SK-N-SH (cell line): Measurements from ENCODE around the gene FCHSD2. TPM values are rescaled to one million over a fixed set of nuclear protein-coding genes. Genes with fewer than 3 reads are reported as not detected.

ENCODE experiments used
- CTCF ChIA-PET: fragments of 300-600, 350-600 bp; formaldehyde crosslinking; extraction: SDS; loops from one replicate; lab custom pipeline; 2021; lab: Yijun Ruan, JAX
- POLR2A ChIA-PET: fragments of 350-600 bp; sonication (Branson Sonifier 250); formaldehyde crosslinking; extraction: SDS; loops from one replicate; lab custom pipeline; 2020; ENCODE audit warnings: antibody characterized with exemption, inconsistent platforms; lab: Yijun Ruan, JAX
- DNase-seq: peaks from one replicate; pipeline ENCODE4 v3.0.0; 2012
- H2AFZ ChIP-seq: fragments of 200-600 bp; sonication (generic); 2 replicates; pipeline ENCODE4 v1.8.1; 2016; ENCODE audit warnings: antibody characterized with exemption, mild to moderate bottlenecking, low read depth
- H3F3A ChIP-seq: fragments of 200-600 bp; sonication (generic); replicated peaks from 2 replicates; pipeline ENCODE3; 2016; ENCODE audit warnings: antibody characterized with exemption, mild to moderate bottlenecking; ENCODE audit not compliant: insufficient read depth
- H3K27ac ChIP-seq, 2 experiments: fragments of 200-500 bp in 1 of 2; fragments of 200-600 bp in 1 of 2; sonication (Bioruptor generic) in 1 of 2; sonication (generic), shearing (Covaris generic) in 1 of 2; 2 replicates each; pipeline versions ENCODE4 v1.5.1 to v1.6.1; 2014 to 2016; ENCODE audit warnings: low read depth in 2 of 2, inconsistent platforms in 1 of 2, low read length in 1 of 2, mild to moderate bottlenecking in 1 of 2, mixed read lengths in 1 of 2
- H3K27me3 ChIP-seq: fragments of 200-600 bp; sonication (generic), shearing (Covaris generic); 2 replicates; pipeline ENCODE4 v1.6.1; 2016; ENCODE audit warnings: mixed run types; ENCODE audit not compliant: insufficient read depth
- H3K36me3 ChIP-seq, 2 experiments: fragments of 200-500 bp in 1 of 2; fragments of 200-600 bp in 1 of 2; sonication (Bioruptor generic) in 1 of 2; sonication (generic) in 1 of 2; replicated peaks in 1 of 2; 2 replicates each; pipeline versions ENCODE3 to v1.5.1; 2014 to 2016; ENCODE audit warnings: low read length in 1 of 2, mild to moderate bottlenecking in 1 of 2; ENCODE audit not compliant: insufficient read depth in 2 of 2, control insufficient read depth in 1 of 2
- H3K4me1 ChIP-seq, 2 experiments: fragments of 200-500 bp in 1 of 2; fragments of 200-600 bp in 1 of 2; sonication (Bioruptor generic) in 1 of 2; sonication (generic), shearing (Covaris generic) in 1 of 2; 2 replicates each; pipeline versions ENCODE4 v1.5.1 to v1.6.1; 2014 to 2016; ENCODE audit warnings: low read depth in 1 of 2, low read length in 1 of 2, mixed run types in 1 of 2; ENCODE audit not compliant: insufficient read depth in 2 of 2, control insufficient read depth in 1 of 2
- H3K4me2 ChIP-seq: fragments of 200-600 bp; sonication (generic), shearing (Covaris generic); 2 replicates; pipeline ENCODE4 v1.6.1; 2017; ENCODE audit warnings: mixed run types
- H3K4me3 ChIP-seq, 2 experiments: fragments of 200-500 bp in 1 of 2; fragments of 200-600 bp in 1 of 2; sonication (Bioruptor generic) in 1 of 2; sonication (generic), shearing (Covaris generic) in 1 of 2; 2 replicates each; pipeline versions ENCODE4 v1.5.1 to v1.8.1; 2014 to 2016; ENCODE audit warnings: low read depth in 2 of 2, inconsistent platforms in 1 of 2, low read length in 1 of 2, mild to moderate bottlenecking in 1 of 2, mixed read lengths in 1 of 2, moderate library complexity in 1 of 2
- H3K79me2 ChIP-seq: fragments of 200-600 bp; sonication (generic); 2 replicates; pipeline ENCODE4 v1.8.1; 2017; ENCODE audit warnings: mild to moderate bottlenecking; ENCODE audit not compliant: insufficient read depth
- H3K9ac ChIP-seq: fragments of 200-600 bp; sonication (generic); 2 replicates; pipeline ENCODE4 v1.6.1; 2017; ENCODE audit warnings: mixed run types
- H3K9me2 ChIP-seq: fragments of 200-600 bp; sonication (generic); 2 replicates; pipeline ENCODE4 v1.6.1; 2017; ENCODE audit warnings: mixed run types
- H3K9me3 ChIP-seq: fragments of 200-600 bp; sonication (generic); 2 replicates; pipeline ENCODE4 v1.6.1; 2017; ENCODE audit warnings: mixed run types, mild to moderate bottlenecking, moderate library complexity
- H4K20me1 ChIP-seq: fragments of 200-600 bp; sonication (generic); 2 replicates; pipeline ENCODE4 v1.6.1; 2017; ENCODE audit warnings: mild to moderate bottlenecking, mixed run types; ENCODE audit not compliant: insufficient read depth
- CHD2 ChIP-seq: fragments of 150-350 bp; IDR thresholded peaks from 2 replicates; pipeline ENCODE4 v1.6.1; 2018; ENCODE audit warnings: low read length; ENCODE audit not compliant: partially characterized antibody
- CTCF ChIP-seq: fragments of 200-600 bp; sonication (generic); IDR thresholded peaks from 2 replicates; pipeline ENCODE4 v1.6.1; 2017; ENCODE audit warnings: antibody characterized with exemption, mild to moderate bottlenecking, moderate library complexity
- ELF1 ChIP-seq: IDR thresholded peaks from 2 replicates; pipeline ENCODE4 v1.4.0; 2012
- EP300 ChIP-seq, 2 experiments: IDR thresholded peaks; 2 replicates each; pipeline versions ENCODE4 v1.4.0 to v1.6.1; 2012; ENCODE audit warnings: borderline replicate concordance in 1 of 2, low read depth in 1 of 2, low read length in 1 of 2
- EZH2phosphoT487 ChIP-seq: fragments of 200-600 bp; sonication (generic); IDR thresholded peaks from 2 replicates; pipeline ENCODE4 v1.6.1; 2017; ENCODE audit warnings: low read depth, mixed run types, mild to moderate bottlenecking, antibody characterized with exemption, moderate library complexity, borderline replicate concordance
- FOXJ3 ChIP-seq: sonication (generic); formaldehyde crosslinking; IDR thresholded peaks from 2 replicates; pipeline ENCODE4 v1.5.1; 2020; ENCODE audit warnings: mild to moderate bottlenecking, missing genetic modification reagents
- JUND ChIP-seq: IDR thresholded peaks from 2 replicates; pipeline ENCODE4 v1.4.0; 2012
- MEF2A ChIP-seq: IDR thresholded peaks from 2 replicates; pipeline ENCODE4 v1.4.0; 2012; ENCODE audit warnings: low read depth, borderline replicate concordance
- NFIC ChIP-seq: IDR thresholded peaks from 2 replicates; pipeline ENCODE4 v1.4.0; 2012; ENCODE audit warnings: borderline replicate concordance
- RAD21 ChIP-seq: IDR thresholded peaks from 2 replicates; pipeline ENCODE4 v1.6.1; 2012; ENCODE audit warnings: mild to moderate bottlenecking, low read length
- RCOR1 ChIP-seq: fragments of 150-350 bp; IDR thresholded peaks from 2 replicates; pipeline ENCODE4 v1.6.1; 2017; ENCODE audit warnings: antibody characterized with exemption, low read length
- REST ChIP-seq: IDR thresholded peaks from 2 replicates; pipeline ENCODE4 v1.6.1; 2012; ENCODE audit warnings: mild to moderate bottlenecking, low read depth, low read length, moderate library complexity
- RFX5 ChIP-seq: IDR thresholded peaks from 2 replicates; pipeline ENCODE4 v1.6.1; 2012; ENCODE audit warnings: mild to moderate bottlenecking, improper control_type of control experiment, low read length
- RXRA ChIP-seq: IDR thresholded peaks from 2 replicates; pipeline ENCODE4 v1.4.0; 2012; ENCODE audit warnings: low read depth, mild to moderate bottlenecking, borderline replicate concordance
- SIN3A ChIP-seq: IDR thresholded peaks from 2 replicates; pipeline ENCODE4 v1.6.1; 2012; ENCODE audit warnings: low read depth, mild to moderate bottlenecking, low read length, moderate library complexity, borderline replicate concordance
- SMC3 ChIP-seq: IDR thresholded peaks from 2 replicates; pipeline ENCODE4 v1.6.1; 2012; ENCODE audit warnings: low read depth, low read length, improper control_type of control experiment
- TAF1 ChIP-seq: IDR thresholded peaks from 2 replicates; pipeline ENCODE4 v1.6.1; 2012; ENCODE audit warnings: low read depth, mild to moderate bottlenecking, low read length, moderate library complexity, borderline replicate concordance
- TCF12 ChIP-seq: IDR thresholded peaks from 2 replicates; pipeline ENCODE4 v1.4.0; 2012
- TEAD4 ChIP-seq: IDR thresholded peaks from 2 replicates; pipeline ENCODE4 v1.4.0; 2012; ENCODE audit warnings: mild to moderate bottlenecking, borderline replicate concordance; ENCODE audit not compliant: insufficient read depth
- USF1 ChIP-seq: IDR thresholded peaks from 2 replicates; pipeline ENCODE4 v1.4.0; 2012; ENCODE audit warnings: low read depth, borderline replicate concordance
- USF2 ChIP-seq: fragments of 150-350 bp; IDR thresholded peaks from 2 replicates; pipeline ENCODE4 v1.6.1; 2017; ENCODE audit warnings: antibody characterized with exemption, low read length, low read depth, borderline replicate concordance
- YY1 ChIP-seq: IDR thresholded peaks from 2 replicates; pipeline ENCODE4 v1.4.0; 2012; ENCODE audit warnings: low read depth, mild to moderate bottlenecking
- ZBTB33 ChIP-seq: IDR thresholded peaks from 2 replicates; pipeline ENCODE4 v1.4.0; 2012; ENCODE audit warnings: low read depth, borderline replicate concordance
- WGBS: methylation state at CpG from one replicate; pipeline ENCODE4 v1.1.6; 2017; ENCODE audit warnings: low lambda C conversion rate; 5-methylcytosine and 5-hydroxymethylcytosine counted together
- polyA plus RNA-seq, 3 experiments: library from polyadenylated mRNA; depleted of rRNA; stranded (reverse); fragments of >200 nt; gene quantifications; 2 replicates each; pipeline ENCODE4 v1.2.3, GENCODE V29; 2012

Gene FCHSD2
- polyA plus RNA-seq, 1 of the 3 experiments (the other 2 are of a cell fraction), result 10.4 TPM

GRCh38 chr11:72814286-72815109, 327.6 kb downstream of the FCHSD2 start, which contains the start of gene ATG16L2:
ATG16L2 (plus strand) TSS chr11:72814411; CDS start chr11:72814446, 35 bp downstream.
- H3K4me3 ChIP-seq, result peak within 1 kb of the TSS; percentile 83 to 92
- H2AFZ ChIP-seq, result peak within 1 kb of the TSS; percentile 89
- H3K27ac ChIP-seq, result peak within 1 kb of the TSS; percentile 91 to 96
- 0% methylated on average over 39 of the region's 75 CpGs for WGBS
- H3K9me3 ChIP-seq, result no peaks in the 10 kb centered on the region
- peak within 1 kb of the TSS; percentile 97 for H3K4me2 ChIP-seq
- no peaks in the 10 kb centered on the region for H4K20me1 ChIP-seq
- H3K79me2 ChIP-seq, result peaks cover 25% of the 10 kb centered on the region; the same call in 1 of the 2 replicates
- peak; percentile 98 for DNase-seq
- H3K27me3 ChIP-seq, result no peaks in the 10 kb centered on the region
- H3K4me1 ChIP-seq, result peaks cover 8 to 33% of the 10 kb centered on the region in 2 experiments; a peak in 2 of 4 replicates
- ChIA-PET CTCF (interaction anchor here (1.0 to 5.4 kb wide), 6 partner anchors 17 to 428 kb away, joined by 3 to 33 read pairs (median 7); no protein-coding TSS in a partner anchor), POLR2A (no interaction called here)
- no peaks in the 10 kb centered on the region for H3F3A ChIP-seq
- H3K9me2 ChIP-seq, result no peaks in the 10 kb centered on the region
- no peaks in the 10 kb centered on the region for H3K36me3 ChIP-seq
- peak within 1 kb of the TSS; percentile 97 for H3K9ac ChIP-seq
- TF ChIP-seq EZH2phosphoT487 (no peak), RAD21 (no peak), FOXJ3 (no peak), NFIC (no peak), JUND (no peak), MEF2A (no peak), TEAD4 (no peak), USF2 (no peak), CHD2 (peak; percentile 65), ELF1 (no peak), TCF12 (no peak), SMC3 (no peak), RXRA (no peak), YY1 (peak; percentile 74; the same call in 1 of the 2 replicates), SIN3A (peak; percentile 38; the same call in 1 of the 2 replicates), TAF1 (peak; percentile 23; the same call in 1 of the 2 replicates), REST (no peak), ZBTB33 (no peak), RCOR1 (no peak), USF1 (no peak), CTCF (peak; percentile 18), RFX5 (no peak), EP300 (IDR thresholded peaks at IDR 0.05; ENCODE audit: borderline replicate concordance in 1 of 2, low read depth in 1 of 2, low read length in 1 of 2) (no peak; a peak in 1 of 4 replicates)
